Measurements from ENCODE around the gene GABRG3.

Gene GABRG3

GRCh38 chr15:27564656-27565055, 593.7 kb downstream of the GABRG3 start:
- no peak for TF ChIP-seq CTCF (IDR thresholded peaks at IDR 0.05; ENCODE audit: low read depth, low read length, missing control alignments)
- H3K4me3 ChIP-seq (replicated peaks; ENCODE audit: low read depth, low read length), result no peak overlapping the region
- DNase-seq (ENCODE audit: extremely low read depth, low read depth), result no peak

GRCh38 chr15:27570746-27571145, 599.8 kb downstream of the GABRG3 start:
- no peak for TF ChIP-seq CTCF (IDR thresholded peaks at IDR 0.05; ENCODE audit: low read depth, low read length, missing control alignments)
- H3K4me3 ChIP-seq (replicated peaks; ENCODE audit: low read depth, low read length), result no peak overlapping the region
- DNase-seq (ENCODE audit: extremely low read depth, low read depth), result no peak

- no peak overlapping the region for H3K4me3 ChIP-seq (replicated peaks; ENCODE audit: low read depth, low read length)
- DNase-seq (ENCODE audit: extremely low read depth, low read depth), result no peak
- no peak for TF ChIP-seq CTCF (IDR thresholded peaks at IDR 0.05; ENCODE audit: low read depth, low read length, missing control alignments)
Observed at GRCh38 chr15:27573805-27574485, 603.0 kb downstream of the GABRG3 start.

- no peak for TF ChIP-seq CTCF (IDR thresholded peaks at IDR 0.05; ENCODE audit: low read depth, low read length, missing control alignments)
- no peak overlapping the region for H3K4me3 ChIP-seq (replicated peaks; ENCODE audit: low read depth, low read length)
- DNase-seq (ENCODE audit: extremely low read depth, low read depth), result no peak
Observed at GRCh38 chr15:27574541-27575054, 603.6 kb downstream of the GABRG3 start.

GRCh38 chr15:27575521-27575920, 604.5 kb downstream of the GABRG3 start:
- no peak for DNase-seq (ENCODE audit: extremely low read depth, low read depth)
- TF ChIP-seq CTCF (IDR thresholded peaks at IDR 0.05; ENCODE audit: low read depth, low read length, missing control alignments), result no peak
- no peak overlapping the region for H3K4me3 ChIP-seq (replicated peaks; ENCODE audit: low read depth, low read length)

- TF ChIP-seq CTCF (IDR thresholded peaks at IDR 0.05; ENCODE audit: low read depth, low read length, missing control alignments), result no peak
- no peak for DNase-seq (ENCODE audit: extremely low read depth, low read depth)
- no peak overlapping the region for H3K4me3 ChIP-seq (replicated peaks; ENCODE audit: low read depth, low read length)
Observed at GRCh38 chr15:27576576-27576975, 605.6 kb downstream of the GABRG3 start.

GRCh38 chr15:27579738-27580137, 608.8 kb downstream of the GABRG3 start:
- TF ChIP-seq CTCF (IDR thresholded peaks at IDR 0.05; ENCODE audit: low read depth, low read length, missing control alignments), result no peak
- no peak for DNase-seq (ENCODE audit: extremely low read depth, low read depth)

More at GRCh38 chr15:27579738-27580137, 608.8 kb downstream of the GABRG3 start:
- no peak overlapping the region for H3K4me3 ChIP-seq (replicated peaks; ENCODE audit: low read depth, low read length)
